Caco-2 (cell line): ENCODE data around the gene DSCAM. TPM values are rescaled to one million over a fixed set of nuclear protein-coding genes. Genes with fewer than 3 reads are reported as not detected.

ENCODE experiments used
- BruUV-seq: library from RNA; stranded (reverse); fragments of 400-500 nt; replicated peaks from 2 replicates; lab custom pipeline; 2021; lab: Mats Ljungman, UMichigan
- CTCF ChIA-PET: fragments of 300-600 bp; sonication (Branson Sonifier 250); formaldehyde crosslinking; loops from one replicate; lab custom pipeline; 2022; ENCODE audit warnings: antibody characterized with exemption; lab: Charles Lee
- POLR2A ChIA-PET: fragments of 300-600 bp; sonication (Branson Sonifier 250); formaldehyde crosslinking; loops from one replicate; lab custom pipeline; 2022; ENCODE audit warnings: antibody characterized with exemption; lab: Charles Lee
- DNase-seq, 2 experiments: peaks; one replicate each; pipeline versions ENCODE4 v3.0.0 to v3.0.0-alpha.2; 2020 to 2022
- H3K27me3 ChIP-seq: replicated peaks from 2 replicates; pipeline ENCODE4 v1.6.0; 2011; ENCODE audit warnings: low read length; ENCODE audit not compliant: control insufficient read depth, insufficient read depth
- H3K36me3 ChIP-seq: 2 replicates; pipeline ENCODE4 v1.5.1; 2011; ENCODE audit warnings: low read length; ENCODE audit not compliant: control insufficient read depth, insufficient read depth
- H3K4me1 ChIP-seq: fragments of 250-450 bp; sonication (Bioruptor Pico); 2 replicates; pipeline ENCODE4 v1.5.1; 2020; ENCODE audit warnings: mild to moderate bottlenecking
- H3K4me3 ChIP-seq: 2 replicates; pipeline ENCODE4 v1.5.1; 2011; ENCODE audit warnings: low read depth, mild to moderate bottlenecking, control low read depth, low read length
- H3K9me3 ChIP-seq: fragments of 250-450 bp; sonication (Bioruptor Pico); 2 replicates; pipeline ENCODE4 v1.5.1; 2020; ENCODE audit warnings: mild to moderate bottlenecking, moderate library complexity
- H3K27ac Mint-ChIP-seq: one replicate; pipeline ENCODE4 v1.8.0; 2022; ENCODE audit warnings: mixed read lengths; ENCODE audit not compliant: unreplicated experiment
- H3K27me3 Mint-ChIP-seq: one replicate; pipeline ENCODE4 v1.8.0; 2022; ENCODE audit warnings: mixed read lengths; ENCODE audit not compliant: insufficient read depth, unreplicated experiment
- H3K36me3 Mint-ChIP-seq: one replicate; pipeline ENCODE4 v1.8.0; 2022; ENCODE audit warnings: mild to moderate bottlenecking, mixed read lengths; ENCODE audit not compliant: insufficient read depth, unreplicated experiment
- H3K4me1 Mint-ChIP-seq: one replicate; pipeline ENCODE4 v1.8.0; 2022; ENCODE audit warnings: low read depth, mixed read lengths; ENCODE audit not compliant: unreplicated experiment
- H3K4me3 Mint-ChIP-seq: one replicate; pipeline ENCODE4 v1.8.0; 2022; ENCODE audit warnings: mild to moderate bottlenecking, moderate library complexity, mixed read lengths; ENCODE audit not compliant: unreplicated experiment
- H3K9me3 Mint-ChIP-seq: one replicate; pipeline ENCODE4 v1.8.0; 2022; ENCODE audit warnings: mixed read lengths; ENCODE audit not compliant: unreplicated experiment
- CTCF ChIP-seq, 2 experiments: fragments of 200-600 bp in 1 of 2; IDR thresholded peaks; 1 replicate in 1 of 2; 2 replicates in 1 of 2; pipeline versions ENCODE4 v1.5.1 to v1.8.0; 2011 to 2022; ENCODE audit warnings: antibody characterized with exemption in 1 of 2, control low read depth in 1 of 2, inconsistent platforms in 1 of 2, low read depth in 1 of 2, low read length in 1 of 2, mild to moderate bottlenecking in 1 of 2, moderate library complexity in 1 of 2; ENCODE audit not compliant: insufficient read depth in 1 of 2, severe bottlenecking in 1 of 2, unreplicated experiment in 1 of 2
- intact Hi-C: fragments of 100-400 bp; cut with micrococcal nuclease; formaldehyde crosslinking; loops from one replicate; pipeline ENCODE4 v1.10.0; 2022; ENCODE audit not compliant: unreplicated experiment
- total RNA-seq: library from RNA; stranded (reverse); gene quantifications from 2 replicates; pipeline ENCODE4 v1.2.3, GENCODE V29; 2022

The DSCAM gene
- total RNA-seq, 1 experiment from 2014 or later = not detected

DNA sequence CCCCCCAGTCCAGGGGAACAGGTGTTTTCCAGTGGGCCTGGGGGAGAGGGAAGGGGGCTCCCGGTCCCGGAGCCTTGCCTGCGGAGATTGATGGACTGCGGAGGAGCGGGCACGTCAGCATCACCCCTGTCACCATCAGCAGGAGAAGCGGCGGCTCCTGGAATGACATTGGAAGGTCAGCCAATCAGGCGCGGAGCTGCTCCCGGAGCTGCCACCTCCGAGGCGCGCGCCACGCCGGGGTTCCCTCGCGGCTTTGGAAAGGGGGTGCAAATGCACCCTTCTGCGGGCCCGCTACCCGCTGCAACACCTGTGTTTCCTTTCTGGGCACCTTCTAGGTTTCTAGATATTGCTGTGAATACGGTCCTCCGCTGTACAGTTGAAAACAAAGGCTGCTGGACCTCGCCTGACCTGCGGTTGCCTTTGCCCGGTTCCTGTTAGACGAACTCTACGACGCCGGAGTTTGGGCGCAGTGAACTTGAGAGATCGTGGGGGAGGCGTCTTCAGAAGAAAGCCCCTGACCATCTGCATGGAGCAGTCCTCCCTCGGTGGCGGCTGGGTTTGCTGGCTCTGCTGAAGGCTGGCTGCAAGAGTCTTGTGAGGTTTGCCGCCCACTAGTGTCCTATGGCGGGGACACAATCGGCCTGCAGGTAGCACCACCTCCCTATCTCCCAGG, 5.3 kb downstream of the DSCAM start:
- DNase-seq = peak; percentile 66 to 71
- Mint-ChIP-seq H3K4me1 (no peaks in the 10 kb centered on the region), H3K9me3 (no peaks in the 10 kb centered on the region), H3K36me3 (no peaks in the 10 kb centered on the region), H3K27me3 (peaks cover 32% of the 10 kb centered on the region), H3K27ac (no peak overlapping the region), H3K4me3 (peak overlapping the region; percentile 71)
- Histone ChIP-seq H3K4me3 (peak overlapping the region; percentile 23), H3K4me1 (no peaks in the 10 kb centered on the region), H3K9me3 (no peaks in the 10 kb centered on the region), H3K36me3 (no peaks in the 10 kb centered on the region), H3K27me3 (no peaks in the 10 kb centered on the region)
- intact Hi-C loops = loop anchor here (5.0 kb wide), 1 partner anchor 226 kb away; no protein-coding TSS in a partner anchor
- peak; percentile 55 to 85 for TF ChIP-seq CTCF (IDR thresholded peaks at IDR 0.05; ENCODE audit: insufficient read depth in 1 of 2, low read depth in 1 of 2, low read length in 1 of 2, severe bottlenecking in 1 of 2, unreplicated experiment in 1 of 2)
- ChIA-PET POLR2A (interaction anchor here (0.5 kb wide), 1 partner anchor 403 kb away, joined by 3 read pairs; no protein-coding TSS in a partner anchor), CTCF (no interaction called here)
- no TSS peak for BruUV-seq

- no peaks in the 10 kb centered on the region for H3K36me3 Mint-ChIP-seq
- DNase-seq = no peak
- intact Hi-C loops = loop anchor here (5.0 kb wide), 1 partner anchor 227 kb away; no protein-coding TSS in a partner anchor
- no peak overlapping the region for H3K27ac Mint-ChIP-seq
- H3K4me3 Mint-ChIP-seq = no peak overlapping the region
- TF ChIP-seq CTCF (IDR thresholded peaks at IDR 0.05; ENCODE audit: insufficient read depth in 1 of 2, low read depth in 1 of 2, low read length in 1 of 2, severe bottlenecking in 1 of 2, unreplicated experiment in 1 of 2) = no peak
- no peaks in the 10 kb centered on the region for H3K4me1 Mint-ChIP-seq
- Histone ChIP-seq H3K9me3 (no peaks in the 10 kb centered on the region), H3K4me1 (no peaks in the 10 kb centered on the region), H3K4me3 (no peak overlapping the region), H3K36me3 (no peaks in the 10 kb centered on the region), H3K27me3 (no peaks in the 10 kb centered on the region)
- POLR2A ChIA-PET = no interaction called here
- CTCF ChIA-PET = no interaction called here
- H3K9me3 Mint-ChIP-seq = no peaks in the 10 kb centered on the region
- peaks cover 34% of the 10 kb centered on the region for H3K27me3 Mint-ChIP-seq
- BruUV-seq = no TSS peak
These were observed 6.4 kb downstream of the DSCAM start for GRCh38 chr21:40840401-40841125.

GRCh38 chr21:40839521-40839920, 7.4 kb downstream of the DSCAM start:
- CTCF ChIA-PET = no interaction called here

More at GRCh38 chr21:40839521-40839920, 7.4 kb downstream of the DSCAM start:
- DNase-seq = no peak
- H3K4me3 Mint-ChIP-seq = no peak overlapping the region
- no peaks in the 10 kb centered on the region for H3K27me3 ChIP-seq
- peaks cover 33% of the 10 kb centered on the region for H3K27me3 Mint-ChIP-seq
- H3K36me3 ChIP-seq = no peaks in the 10 kb centered on the region
- POLR2A ChIA-PET = no interaction called here
- H3K36me3 Mint-ChIP-seq = no peaks in the 10 kb centered on the region
- intact Hi-C loops = no loop called here
- no TSS peak for BruUV-seq
- no peaks in the 10 kb centered on the region for H3K4me1 ChIP-seq
- H3K4me1 Mint-ChIP-seq = no peaks in the 10 kb centered on the region
- TF ChIP-seq CTCF (IDR thresholded peaks at IDR 0.05; ENCODE audit: insufficient read depth in 1 of 2, low read depth in 1 of 2, low read length in 1 of 2, severe bottlenecking in 1 of 2, unreplicated experiment in 1 of 2) = no peak
- H3K9me3 ChIP-seq = no peaks in the 10 kb centered on the region
- H3K27ac Mint-ChIP-seq = no peak overlapping the region
- no peak overlapping the region for H3K4me3 ChIP-seq
- no peaks in the 10 kb centered on the region for H3K9me3 Mint-ChIP-seq
